H4 (cell line): ENCODE results near the gene OSBPL5. TPM values are rescaled to one million over a fixed set of nuclear protein-coding genes. Genes with fewer than 3 reads are reported as not detected.
"Not testable (repeated sequence)": the region's sequence is repeated elsewhere in the genome, so short reads cannot be mapped to it uniquely, and the experiment has no call there.

ENCODE experiments used
- DNase-seq: peaks from one replicate; pipeline ENCODE4 v3.0.0-alpha.2; 2015; ENCODE audit warnings: low spot score
- total RNA-seq: library from RNA; depleted of rRNA; stranded (reverse); fragments of >200 nt; shearing (Covaris generic); gene quantifications from 2 replicates; pipeline ENCODE4 v1.2.3, GENCODE V29; 2014

OSBPL5 gene
- total RNA-seq, 1 experiment from 2014 or later, result 9.2 TPM

DNA sequence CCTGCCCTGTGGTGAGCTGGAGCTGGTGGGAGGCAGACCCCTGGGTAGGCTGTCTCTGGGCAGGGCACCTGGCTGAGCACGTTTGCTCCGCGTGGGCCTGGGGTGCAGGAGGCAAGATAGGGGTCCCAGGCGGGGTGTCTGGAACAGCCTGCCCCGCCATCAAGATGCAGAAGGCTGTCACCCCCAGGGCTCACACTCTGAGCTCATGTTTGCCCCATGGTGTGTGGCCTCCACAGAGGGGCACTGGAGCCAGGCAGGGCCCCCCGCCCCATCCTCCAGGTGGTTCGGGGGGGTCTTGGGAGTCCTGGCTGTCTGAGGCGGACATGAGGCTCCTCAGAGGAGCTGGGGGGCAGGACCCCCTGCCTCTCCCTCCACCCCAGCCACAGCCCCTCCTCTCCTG, 79.0 kb downstream of the OSBPL5 start:
- no peak for DNase-seq

DNA sequence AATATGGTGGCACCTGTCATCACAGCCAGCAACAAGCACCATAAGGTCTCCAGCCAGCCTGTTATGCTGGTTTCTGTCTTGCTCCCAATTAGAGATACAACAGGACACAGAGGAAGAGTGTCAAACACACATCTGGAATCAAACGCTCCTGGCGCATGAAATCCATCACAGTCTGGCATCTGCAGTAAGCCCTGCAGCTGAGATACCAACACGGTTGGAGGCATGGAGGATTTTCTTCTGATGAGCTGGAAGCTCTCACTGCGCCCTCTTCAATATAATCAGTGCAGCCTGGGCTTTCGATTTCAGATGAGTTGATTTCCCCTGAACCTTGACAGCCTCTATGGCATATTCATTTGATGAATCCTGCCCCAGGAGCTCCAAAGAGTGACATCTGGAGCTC, 80.1 kb downstream of the OSBPL5 start:
- no peak for DNase-seq

DNA sequence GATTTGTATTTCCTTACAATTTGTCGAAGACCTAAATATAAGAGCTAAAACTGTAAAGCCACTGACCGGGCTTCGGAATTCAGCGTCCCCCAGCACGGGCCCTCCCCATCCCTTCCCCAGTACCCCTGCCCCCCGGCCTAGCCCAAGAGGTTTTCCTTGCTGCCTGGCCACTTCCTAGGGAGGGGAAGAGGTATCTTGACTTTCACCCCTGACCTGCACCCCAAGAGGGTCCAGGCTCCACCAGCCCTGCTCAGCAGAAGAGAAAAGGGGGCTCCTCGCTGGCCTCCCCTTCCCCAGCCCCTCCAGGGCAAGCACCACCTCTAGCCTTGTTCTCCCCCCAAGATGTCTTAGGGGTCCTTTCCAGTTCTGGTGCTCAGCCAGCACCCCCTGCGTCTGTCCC, 81.8 kb downstream of the OSBPL5 start:
- DNase-seq, result no peak

DNA sequence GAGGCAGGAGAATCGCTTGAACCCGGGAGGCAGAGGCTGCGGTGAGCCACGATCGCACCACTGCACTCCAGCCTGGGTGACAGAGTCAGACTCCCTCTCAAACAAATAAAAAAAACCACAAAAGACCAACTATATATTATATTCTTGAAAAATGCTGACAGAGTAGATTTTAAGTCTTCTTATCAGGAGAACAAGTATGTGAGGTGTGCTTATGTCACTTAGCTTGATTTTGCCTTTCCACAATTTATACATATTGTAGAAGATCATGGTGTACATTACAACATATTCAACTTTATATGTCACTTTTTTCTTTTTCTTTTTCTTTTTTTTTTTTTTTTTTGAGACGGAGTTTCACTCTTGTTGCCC, 83.7 kb downstream of the OSBPL5 start:
- no peak for DNase-seq

DNA sequence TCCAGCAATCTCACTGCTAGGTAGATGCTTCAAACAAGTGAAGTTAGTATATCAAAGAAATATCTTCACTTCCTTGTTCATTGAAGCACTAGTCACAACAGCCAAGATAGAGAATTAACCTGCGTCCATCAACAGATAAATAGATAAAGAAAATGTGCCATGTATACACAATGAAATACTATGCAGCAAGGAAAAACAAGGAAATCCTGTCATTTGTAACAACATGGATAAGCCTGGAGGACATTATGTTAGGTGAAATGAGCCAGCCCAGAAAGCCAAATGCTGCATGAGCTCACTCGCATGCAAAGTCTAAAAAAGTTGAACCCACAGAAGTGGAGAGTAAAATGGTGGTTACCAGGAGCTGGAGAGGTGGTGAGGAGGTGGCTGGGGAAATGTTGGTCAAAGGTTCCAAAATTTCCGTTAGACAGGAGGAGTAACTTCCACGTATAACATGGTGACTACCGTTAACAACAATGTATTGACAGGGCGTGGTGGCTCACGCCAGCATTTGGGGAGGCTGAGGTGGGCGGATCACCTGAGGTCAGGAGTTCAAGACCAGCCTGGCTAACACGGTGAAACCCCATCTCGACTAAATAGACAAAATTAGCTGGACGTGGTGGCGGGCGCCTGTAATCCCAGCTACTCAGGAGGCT, 84.3 kb downstream of the OSBPL5 start:
- no peak for DNase-seq

DNA sequence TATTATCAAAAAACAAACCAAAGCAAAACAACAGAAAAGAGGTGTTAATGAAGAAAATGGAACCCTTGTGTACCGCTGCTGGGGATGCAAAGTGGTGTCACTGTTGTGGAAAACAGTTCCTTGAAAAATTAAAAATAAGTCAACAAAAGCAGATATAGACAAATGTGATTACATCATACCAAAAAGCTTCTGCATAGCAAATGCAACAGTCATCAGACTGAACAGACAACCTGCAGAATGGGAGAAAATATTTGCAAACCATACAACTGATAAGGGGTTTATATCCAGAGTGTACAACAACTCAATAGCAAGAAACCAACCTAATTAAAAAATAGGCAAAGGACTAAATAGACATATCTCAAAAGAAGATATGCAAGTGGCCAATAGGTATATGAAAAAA, 85.0 kb downstream of the OSBPL5 start:
- no peak for DNase-seq

DNA sequence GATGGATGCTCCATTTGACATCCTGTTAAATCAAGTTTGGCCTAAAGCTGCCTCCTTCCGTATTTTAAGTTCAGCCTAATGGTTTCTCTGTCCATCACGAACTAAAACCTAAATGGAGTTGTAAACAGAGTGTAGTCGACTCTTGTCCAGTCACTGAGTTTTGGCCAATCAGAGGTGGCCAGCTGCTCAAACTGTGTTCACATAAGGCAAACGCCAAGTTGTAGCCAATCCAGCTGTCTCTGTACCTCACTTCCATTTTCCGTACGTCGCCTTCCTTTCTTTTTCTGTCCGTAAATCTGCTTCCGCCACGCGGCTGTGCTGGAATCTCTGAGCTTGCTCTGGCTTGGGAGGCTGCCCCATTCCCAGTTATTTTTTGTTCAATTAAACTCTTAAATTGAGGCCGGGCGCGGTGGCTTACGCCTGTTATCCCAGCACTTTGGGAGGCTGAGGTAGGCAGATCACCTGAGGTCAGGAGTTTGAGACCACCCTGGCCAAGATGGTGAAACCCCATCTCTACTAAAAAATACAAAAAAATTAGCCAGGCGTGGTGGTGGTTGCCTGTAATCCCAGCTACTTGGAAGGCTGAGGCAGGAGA, 87.2 kb downstream of the OSBPL5 start:
- no peak for DNase-seq

DNA sequence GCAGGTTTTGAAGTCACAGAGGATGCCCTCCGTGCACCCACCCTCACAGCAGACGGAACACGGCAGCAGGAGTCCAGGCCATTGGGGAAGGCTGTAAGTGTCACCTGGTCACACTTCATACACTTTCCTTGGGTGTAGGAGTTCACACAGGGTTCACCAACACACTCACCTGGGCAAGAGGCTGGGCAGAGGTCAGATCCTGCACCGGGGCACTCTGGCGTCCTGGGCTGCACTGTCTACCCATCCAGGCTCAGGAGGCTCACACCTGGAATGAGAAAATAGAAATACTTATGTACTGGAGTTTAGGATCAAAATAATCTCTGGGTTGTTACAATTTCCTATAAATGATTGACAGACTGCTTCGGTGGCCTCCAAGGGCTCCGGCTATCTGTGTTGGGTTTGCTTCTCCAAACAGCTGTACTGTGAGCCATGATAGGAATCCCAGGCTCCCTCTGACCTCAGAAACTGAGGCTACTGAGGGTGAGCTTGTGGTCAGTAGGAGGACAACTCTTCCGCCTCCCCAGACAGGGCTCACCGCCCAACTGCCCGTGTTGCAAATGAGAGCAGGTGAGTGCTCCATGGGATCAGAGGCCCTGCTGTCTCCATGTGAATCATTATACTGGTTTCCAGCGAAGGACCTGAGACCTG, 87.8 kb downstream of the OSBPL5 start:
- no peak for DNase-seq

DNA sequence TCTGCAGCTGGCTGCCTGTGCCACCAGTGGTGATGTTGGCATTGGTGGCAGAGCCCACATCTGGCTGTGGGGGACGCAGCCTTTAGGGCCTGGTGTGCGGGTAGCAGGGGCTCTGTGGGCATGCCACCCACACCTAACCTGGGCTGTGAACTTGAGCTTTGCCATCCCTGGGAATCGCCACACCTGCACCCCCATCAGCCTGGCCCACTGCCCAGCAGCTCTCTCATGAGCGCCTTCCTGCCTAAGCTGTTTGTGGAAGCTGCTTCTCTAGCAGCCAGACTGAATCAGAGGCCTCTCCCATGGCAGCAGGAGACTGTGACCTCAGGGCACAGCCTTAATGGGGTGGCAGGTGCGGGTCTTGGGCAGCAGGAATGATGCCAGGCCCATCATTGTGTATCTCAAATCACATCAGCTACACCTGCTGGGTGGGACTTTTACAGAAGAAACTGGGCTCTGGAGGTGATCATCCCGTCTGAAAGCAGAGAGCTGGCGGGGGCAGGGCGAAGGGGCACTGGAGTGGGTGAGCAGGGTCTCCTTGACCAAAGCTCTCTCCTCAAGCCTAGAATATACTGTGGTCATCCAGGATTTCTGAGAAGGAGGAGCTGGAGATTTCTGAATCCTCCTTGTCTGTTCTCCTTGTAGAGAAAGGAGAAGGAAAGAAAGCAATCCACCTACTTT, 90.1 kb downstream of the OSBPL5 start:
- no peak for DNase-seq

DNA sequence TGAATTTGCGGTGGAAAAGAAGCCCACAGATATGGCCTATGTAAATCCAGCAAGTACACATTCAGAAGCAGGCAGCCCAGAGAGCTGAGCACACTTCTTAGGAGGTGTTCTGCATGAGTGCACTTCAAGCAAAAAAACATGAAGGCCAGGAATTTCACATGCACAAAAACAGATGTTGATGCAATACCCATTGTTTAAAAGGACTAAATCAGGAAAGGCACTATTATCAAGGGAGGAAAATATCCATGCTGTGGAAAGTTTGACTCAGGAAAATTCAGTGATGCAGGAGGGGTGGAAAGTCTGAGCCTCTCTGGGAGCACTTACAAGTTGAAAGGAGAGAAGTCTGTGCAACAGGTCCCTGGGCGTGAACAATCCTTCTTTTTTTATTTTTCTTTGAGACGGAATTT, 92.1 kb downstream of the OSBPL5 start:
- DNase-seq, result peak; percentile 79

DNA sequence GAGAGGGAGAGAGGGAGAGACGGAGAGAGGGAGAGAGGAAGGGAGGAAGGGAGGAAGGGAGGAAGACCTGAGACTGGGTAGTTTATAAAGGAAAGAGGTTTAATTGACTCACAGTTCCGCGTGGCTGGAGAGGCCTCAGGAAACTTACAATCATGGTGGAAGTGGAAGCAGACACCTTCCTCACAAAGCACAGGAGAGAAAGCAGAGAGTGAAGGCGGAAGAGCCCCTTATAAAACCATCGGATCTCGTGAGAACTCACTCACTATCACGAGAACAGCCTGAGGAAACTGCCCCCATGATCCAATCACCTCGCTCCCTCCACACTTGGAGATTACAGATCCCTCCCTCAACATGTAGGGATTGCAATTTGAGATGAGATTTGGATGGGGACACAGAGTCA, 95.7 kb downstream of the OSBPL5 start:
- DNase-seq, result no peak

DNA sequence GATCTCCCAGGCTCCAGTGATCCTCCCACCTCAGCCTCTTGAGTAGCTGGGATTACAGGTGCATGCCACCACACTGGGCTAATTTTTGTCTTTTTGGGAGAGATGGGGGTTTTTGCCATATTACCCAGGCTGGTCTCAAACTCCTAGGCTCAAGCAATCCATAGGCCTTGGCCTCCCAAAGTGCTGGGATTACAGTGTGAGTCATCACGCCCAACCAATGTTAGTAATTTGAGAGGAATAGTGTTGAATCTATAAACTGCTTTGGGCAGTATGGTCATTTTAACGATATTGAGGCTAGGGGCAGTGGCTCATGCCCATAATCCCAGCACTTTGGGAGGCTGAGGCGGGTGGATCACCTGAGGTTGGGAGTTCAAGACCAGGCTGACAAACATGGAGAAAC, 98.8 kb downstream of the OSBPL5 start:
- not testable (repeated sequence) for DNase-seq

DNA sequence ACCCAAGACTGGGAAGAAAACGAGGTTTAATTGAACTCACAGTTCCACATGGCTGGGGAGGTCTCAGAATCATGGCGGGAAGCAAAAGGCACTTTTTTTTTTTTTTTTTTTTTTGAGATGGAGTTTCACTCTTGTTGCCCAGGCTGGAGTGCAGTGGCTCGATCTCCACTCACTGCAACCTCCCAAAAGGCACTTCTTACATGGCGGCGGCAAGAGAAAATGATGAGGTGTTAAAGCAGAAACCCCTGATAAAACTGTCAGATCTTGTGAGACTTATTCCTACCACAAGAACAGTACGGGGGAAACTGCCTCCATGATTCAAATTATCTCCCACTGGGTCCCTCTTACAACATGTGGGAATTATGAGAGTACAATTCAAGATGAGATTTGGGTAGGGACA, 100.4 kb downstream of the OSBPL5 start:
- DNase-seq, result not testable (repeated sequence)

DNA sequence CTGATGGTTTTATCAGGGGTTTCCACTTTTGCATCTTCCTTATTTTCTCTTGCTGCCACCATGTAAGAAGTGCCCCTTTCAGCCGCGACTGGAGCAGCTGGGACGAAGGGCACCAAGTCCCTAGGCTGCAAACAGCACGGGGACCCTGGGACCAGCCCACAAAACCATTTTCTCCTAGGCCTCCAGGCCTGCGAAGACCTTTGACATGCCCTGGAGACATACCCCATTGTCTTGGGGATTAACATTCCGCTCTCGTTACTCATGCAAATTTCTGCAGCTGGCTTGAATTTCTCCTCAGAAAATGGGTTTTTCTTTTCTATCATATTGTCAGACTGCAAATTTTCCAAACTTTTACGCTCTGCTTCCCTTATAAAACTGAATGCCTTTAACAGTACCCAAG, 101.2 kb downstream of the OSBPL5 start:
- DNase-seq, result not testable (repeated sequence)

DNA sequence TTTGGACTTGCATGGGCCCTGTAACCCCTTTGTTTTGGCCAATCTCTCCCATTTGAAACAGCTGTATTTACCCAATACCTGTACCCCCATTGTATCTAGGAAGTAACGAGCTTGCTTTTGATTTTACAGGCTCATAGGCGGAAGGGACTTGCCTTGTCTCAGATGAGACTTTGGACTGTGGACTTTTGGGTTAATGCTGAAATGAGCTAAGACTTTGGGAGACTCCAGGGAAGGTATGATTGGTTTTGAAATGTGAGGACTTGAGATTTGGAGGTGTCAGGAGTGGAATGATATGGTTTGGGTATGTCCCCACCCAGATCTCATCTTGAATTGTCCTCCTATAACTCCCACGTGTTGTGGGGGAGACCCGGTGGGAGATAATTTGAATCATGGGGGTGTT, 101.7 kb downstream of the OSBPL5 start:
- not testable (repeated sequence) for DNase-seq

DNA sequence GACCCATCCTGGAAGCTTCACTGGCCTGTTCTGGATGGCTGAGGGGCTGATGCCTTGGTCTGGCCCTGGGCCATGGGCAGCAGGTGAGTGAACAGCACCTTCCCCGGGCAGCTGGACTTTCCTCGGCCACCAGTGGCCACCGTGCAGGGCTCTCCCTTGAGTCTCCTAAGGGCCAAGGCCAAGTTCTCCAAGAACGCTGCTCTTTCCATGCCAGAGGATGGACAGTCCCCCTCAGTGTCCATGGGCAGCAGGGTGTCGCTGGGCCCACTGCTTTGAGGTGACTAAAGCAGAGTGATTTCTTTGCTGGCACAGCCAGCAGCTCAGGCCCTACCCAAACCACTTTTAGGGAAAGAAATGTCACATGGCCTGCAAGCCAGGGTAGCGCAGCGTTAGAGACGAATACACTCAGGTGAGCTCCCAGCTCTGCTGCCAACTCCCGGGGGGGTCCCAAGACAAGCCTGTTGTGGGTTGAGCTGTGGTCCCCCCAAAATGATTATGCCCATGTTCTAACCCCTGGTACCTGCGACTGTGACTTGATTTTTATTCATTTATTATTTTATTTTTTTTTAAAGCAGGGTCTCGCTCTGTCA, 104.6 kb downstream of the OSBPL5 start:
- DNase-seq, result no peak

DNA sequence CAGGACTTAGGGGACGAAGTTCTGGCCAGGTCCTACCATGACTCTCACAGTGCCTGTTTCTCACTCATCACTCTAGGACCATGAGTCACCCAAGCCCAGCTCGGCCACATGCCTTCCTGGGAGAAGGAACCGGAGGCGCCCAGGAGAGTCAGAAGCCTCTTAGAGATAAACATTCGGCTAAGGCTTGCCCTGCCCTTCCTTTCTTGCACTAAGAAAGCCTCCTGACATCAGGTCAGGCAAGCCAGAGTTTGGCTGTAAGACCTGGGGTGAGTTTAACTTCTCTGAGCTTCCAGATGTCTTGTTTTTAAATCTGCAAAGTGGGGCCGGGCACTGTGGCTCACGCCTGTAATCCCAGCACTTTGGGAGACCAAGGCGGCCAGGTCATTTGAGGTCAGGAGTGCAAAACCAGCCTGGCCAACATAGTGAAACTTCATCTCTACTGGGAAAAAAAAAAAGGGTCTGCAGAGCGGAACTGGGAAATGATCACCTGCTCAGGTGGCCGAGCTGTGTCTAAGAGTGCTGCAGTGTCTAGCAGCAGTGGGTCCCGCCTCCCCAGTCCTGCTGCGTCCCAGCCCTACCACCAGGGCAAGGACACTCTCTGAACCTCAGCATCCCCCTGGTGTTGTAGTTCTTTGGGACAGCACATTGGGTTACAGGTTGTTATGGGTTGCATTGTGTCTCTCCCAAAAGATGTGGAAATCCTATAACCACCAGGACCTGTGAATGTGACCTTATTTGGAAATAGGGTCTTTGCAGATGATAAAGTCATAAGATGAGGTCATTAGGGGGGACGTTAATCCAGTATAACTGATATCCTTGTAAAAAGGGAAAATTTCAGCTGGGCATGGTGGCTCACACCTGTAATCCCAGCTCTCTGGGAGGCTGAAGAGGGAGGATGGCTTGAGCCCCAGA, 106.1 kb downstream of the OSBPL5 start:
- peak; percentile 92 for DNase-seq

DNA sequence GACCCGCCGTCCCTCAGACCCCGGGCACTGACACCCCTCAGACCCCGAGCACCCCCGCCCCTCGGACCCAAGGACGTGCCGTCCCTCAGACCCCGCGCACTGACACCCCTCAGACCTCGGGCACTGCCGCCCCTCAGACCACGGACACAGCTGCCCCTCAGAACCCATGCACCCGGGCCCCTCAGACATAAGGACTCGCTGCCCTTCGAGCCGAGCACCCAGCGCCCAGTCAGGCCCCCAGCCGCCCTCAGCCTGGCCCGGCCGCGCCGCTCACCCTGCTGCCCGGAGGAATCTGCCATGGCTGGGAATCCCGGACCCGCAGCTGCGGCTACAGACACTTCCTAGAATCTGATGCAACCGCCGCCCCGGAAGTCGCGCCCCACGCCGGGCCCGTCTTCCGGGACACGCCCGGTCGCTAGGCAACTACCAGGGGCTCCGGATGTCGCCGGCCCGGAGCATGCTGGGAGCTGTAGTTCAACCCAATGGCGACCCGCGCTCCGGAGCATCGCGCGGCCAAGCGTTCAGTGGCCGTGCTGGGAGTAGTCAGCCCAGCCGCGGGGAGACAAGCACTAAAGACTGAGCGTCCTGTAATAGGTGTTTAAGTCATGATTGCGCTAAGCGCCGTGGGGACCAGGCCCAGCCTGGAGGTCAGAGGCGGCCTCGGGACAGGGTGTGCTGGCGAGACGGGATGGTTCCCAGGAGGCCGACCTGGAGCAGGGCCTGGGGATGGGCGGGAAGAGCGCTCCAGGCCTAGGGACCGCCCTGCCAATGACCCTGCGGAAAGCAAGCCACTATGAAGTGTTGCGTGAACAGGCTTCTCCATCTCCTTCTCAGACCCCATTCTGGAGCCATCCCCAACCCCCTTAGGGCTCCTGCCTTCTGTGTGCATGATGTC, 107.8 kb downstream of the OSBPL5 start, which contains the start of gene CARS1:
Gene CARS1 (minus strand): TSS at position 355 of the 895 bp plus-strand sequence. CDS start 56 bp downstream, at position 299.
- DNase-seq, result peak; percentile 95

DNA sequence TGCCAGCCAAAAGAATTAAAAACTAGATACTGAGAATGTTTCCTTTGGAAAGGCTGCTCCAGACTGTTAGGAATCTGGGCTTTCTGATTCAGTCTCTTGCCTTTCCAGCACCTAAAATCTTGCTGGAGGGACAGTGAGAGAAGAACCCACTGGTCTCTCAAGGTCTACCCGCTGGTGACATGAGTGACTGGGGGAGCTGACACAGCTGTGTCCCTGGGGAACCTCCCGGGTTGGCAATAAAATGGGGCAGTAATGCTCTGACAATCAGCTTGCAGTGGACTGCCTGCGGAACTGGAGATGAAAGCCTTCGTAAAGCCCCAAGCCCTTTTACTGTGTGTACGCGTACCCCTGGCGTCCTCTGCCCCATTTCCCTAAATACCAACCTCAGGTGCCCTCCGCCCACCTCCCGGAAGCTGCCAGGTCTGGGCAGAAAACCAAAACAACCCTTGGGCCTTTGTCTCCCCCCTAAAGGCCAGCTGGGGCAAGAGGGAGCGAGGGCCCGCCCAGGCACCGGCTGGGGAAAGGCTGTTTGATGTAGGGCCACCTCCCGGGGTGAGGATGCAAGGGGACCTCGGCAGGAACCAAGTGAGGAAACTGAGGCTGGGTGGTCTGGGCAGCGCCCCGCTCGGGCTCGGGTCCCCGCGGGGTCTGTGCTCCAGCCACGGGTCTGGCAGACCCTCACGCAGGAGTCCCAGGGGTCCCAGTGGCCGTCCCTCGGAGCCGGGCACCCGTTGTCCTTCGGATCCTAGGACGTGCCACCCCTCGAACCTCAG, 108.6 kb downstream of the OSBPL5 start:
- no peak for DNase-seq
